OCI-LY3 (cell line): Measurements from ENCODE around the gene L3MBTL4.

Experiments
- H2AFZ ChIP-seq: fragments of 200-600, 300-600 bp; shearing (Covaris generic); 2 replicates; pipeline ENCODE4 v1.6.0; 2014; ENCODE audit warnings: antibody characterized with exemption, low read depth, low read length
- H3K27ac ChIP-seq: fragments of 200-600, 300-600 bp; sonication (generic); 2 replicates; pipeline ENCODE4 v1.5.1; 2014; ENCODE audit warnings: mild to moderate bottlenecking, low read length, moderate library complexity, mixed read lengths
- H3K27me3 ChIP-seq: fragments of 200-600, 300-600 bp; sonication (generic); 2 replicates; pipeline ENCODE4 v1.6.1; 2014; ENCODE audit warnings: low read depth, low read length, mixed read lengths
- H3K36me3 ChIP-seq: fragments of 200-600, 300-600 bp; sonication (generic); replicated peaks from 2 replicates; pipeline ENCODE3; 2014; ENCODE audit warnings: low read depth, low read length, mixed read lengths
- H3K4me1 ChIP-seq: fragments of 300-600, 200-600 bp; sonication (generic); 2 replicates; pipeline ENCODE4 v1.6.1; 2014; ENCODE audit warnings: low read length, mixed read lengths
- H3K4me2 ChIP-seq: fragments of 200-600, 300-600 bp; sonication (generic); 2 replicates; pipeline ENCODE4 v1.6.1; 2014; ENCODE audit warnings: low read length, mixed read lengths
- H3K4me3 ChIP-seq: fragments of 300-600, 200-600 bp; sonication (generic); 2 replicates; pipeline ENCODE4 v1.5.1; 2014; ENCODE audit warnings: antibody characterized with exemption, mild to moderate bottlenecking, low read length, moderate library complexity
- H3K79me2 ChIP-seq: fragments of 300-600, 200-600 bp; shearing (Covaris generic); 2 replicates; pipeline ENCODE4 v1.6.1; 2014; ENCODE audit warnings: mild to moderate bottlenecking, low read length, mixed read lengths
- H3K9ac ChIP-seq: fragments of 300-600, 200-600 bp; shearing (Covaris generic); 2 replicates; pipeline ENCODE4 v1.6.0; 2014; ENCODE audit warnings: mild to moderate bottlenecking, low read length, moderate library complexity
- H3K9me3 ChIP-seq: fragments of 200-600, 300-600 bp; shearing (Covaris generic); 2 replicates; pipeline ENCODE4 v1.6.1; 2014; ENCODE audit warnings: low read length, mixed read lengths; ENCODE audit not compliant: insufficient read depth
- H4K20me1 ChIP-seq: fragments of 200-600, 300-600 bp; sonication (generic); 2 replicates; pipeline ENCODE4 v1.6.1; 2016; ENCODE audit warnings: low read length, mixed read lengths; ENCODE audit not compliant: insufficient read depth
- EZH2phosphoT487 ChIP-seq: fragments of 200-600 bp; shearing (Covaris generic); IDR thresholded peaks from 2 replicates; pipeline ENCODE4 v1.6.1; 2018; ENCODE audit warnings: antibody characterized with exemption, mixed run types, low read depth
- TF ChIP-seq, protein P1 (sequence below): fragments of 200-600, 300-600 bp; sonication (generic); IDR thresholded peaks from 2 replicates; pipeline ENCODE4 v1.5.1; 2014; ENCODE audit warnings: antibody characterized with exemption, low read length, low read depth

Gene L3MBTL4

DNA sequence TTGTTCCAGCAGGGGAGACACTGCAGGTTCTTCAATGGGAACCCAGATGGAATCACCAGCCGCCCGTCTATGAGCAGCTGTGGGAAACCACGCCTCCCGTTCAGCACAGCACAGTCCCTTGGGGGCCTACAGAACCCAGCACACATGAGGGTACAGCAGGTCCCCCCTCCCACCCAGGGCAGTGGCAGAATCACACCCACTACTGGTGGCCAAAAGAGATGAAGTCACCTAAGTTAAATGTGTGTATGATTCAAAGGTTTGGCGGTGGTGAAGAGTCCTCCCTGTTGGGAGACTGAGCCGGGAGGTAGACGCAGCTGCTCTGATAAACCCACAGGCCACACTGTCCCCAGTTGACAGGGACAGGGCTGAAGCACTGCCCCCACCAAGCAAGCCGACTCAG is 44.3 kb downstream of the L3MBTL4 start:
- no peak overlapping the region for H3K4me3 ChIP-seq
- no peaks in the 10 kb centered on the region for H3K9me3 ChIP-seq
- no peaks in the 10 kb centered on the region for H3K4me1 ChIP-seq
- H3K27me3 ChIP-seq, result no peaks in the 10 kb centered on the region
- no peak overlapping the region for H2AFZ ChIP-seq
- H3K9ac ChIP-seq, result no peak overlapping the region
- H3K27ac ChIP-seq, result no peak overlapping the region
- H3K4me2 ChIP-seq, result no peak overlapping the region
- no peaks in the 10 kb centered on the region for H4K20me1 ChIP-seq
- H3K36me3 ChIP-seq, result no peaks in the 10 kb centered on the region
- TF ChIP-seq, protein P1, sequence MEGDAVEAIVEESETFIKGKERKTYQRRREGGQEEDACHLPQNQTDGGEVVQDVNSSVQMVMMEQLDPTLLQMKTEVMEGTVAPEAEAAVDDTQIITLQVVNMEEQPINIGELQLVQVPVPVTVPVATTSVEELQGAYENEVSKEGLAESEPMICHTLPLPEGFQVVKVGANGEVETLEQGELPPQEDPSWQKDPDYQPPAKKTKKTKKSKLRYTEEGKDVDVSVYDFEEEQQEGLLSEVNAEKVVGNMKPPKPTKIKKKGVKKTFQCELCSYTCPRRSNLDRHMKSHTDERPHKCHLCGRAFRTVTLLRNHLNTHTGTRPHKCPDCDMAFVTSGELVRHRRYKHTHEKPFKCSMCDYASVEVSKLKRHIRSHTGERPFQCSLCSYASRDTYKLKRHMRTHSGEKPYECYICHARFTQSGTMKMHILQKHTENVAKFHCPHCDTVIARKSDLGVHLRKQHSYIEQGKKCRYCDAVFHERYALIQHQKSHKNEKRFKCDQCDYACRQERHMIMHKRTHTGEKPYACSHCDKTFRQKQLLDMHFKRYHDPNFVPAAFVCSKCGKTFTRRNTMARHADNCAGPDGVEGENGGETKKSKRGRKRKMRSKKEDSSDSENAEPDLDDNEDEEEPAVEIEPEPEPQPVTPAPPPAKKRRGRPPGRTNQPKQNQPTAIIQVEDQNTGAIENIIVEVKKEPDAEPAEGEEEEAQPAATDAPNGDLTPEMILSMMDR, result no peak
- no peak for TF ChIP-seq EZH2phosphoT487
- H3K79me2 ChIP-seq, result no peaks in the 10 kb centered on the region

DNA sequence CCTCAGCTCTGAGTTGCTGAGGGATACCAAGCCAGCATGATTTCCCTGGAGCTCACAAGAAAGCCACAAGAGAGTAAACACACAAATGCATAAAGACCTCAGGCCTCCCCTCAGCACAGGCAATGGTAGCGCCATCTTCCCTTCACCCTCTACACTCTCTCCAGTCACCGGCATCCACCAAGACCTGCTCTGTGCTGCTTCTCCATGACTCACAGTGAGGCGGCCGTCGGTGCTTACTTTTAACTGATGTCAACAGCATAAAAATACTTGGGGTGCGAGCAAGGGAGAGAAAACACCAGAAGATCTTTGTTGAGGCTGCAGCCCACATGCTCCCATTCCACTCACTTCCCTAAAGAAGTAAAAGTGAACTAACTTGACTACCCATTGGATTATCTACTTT is 46.7 kb downstream of the L3MBTL4 start:
- Histone ChIP-seq H3K4me1 (no peaks in the 10 kb centered on the region), H3K4me3 (no peak overlapping the region), H3K9me3 (no peaks in the 10 kb centered on the region), H3K4me2 (no peak overlapping the region), H3K79me2 (no peaks in the 10 kb centered on the region), H3K9ac (no peak overlapping the region), H4K20me1 (no peaks in the 10 kb centered on the region), H3K27ac (no peak overlapping the region), H3K36me3 (no peaks in the 10 kb centered on the region), H3K27me3 (no peaks in the 10 kb centered on the region), H2AFZ (no peak overlapping the region)
- TF ChIP-seq, protein P1, result no peak
- TF ChIP-seq EZH2phosphoT487, result no peak

DNA sequence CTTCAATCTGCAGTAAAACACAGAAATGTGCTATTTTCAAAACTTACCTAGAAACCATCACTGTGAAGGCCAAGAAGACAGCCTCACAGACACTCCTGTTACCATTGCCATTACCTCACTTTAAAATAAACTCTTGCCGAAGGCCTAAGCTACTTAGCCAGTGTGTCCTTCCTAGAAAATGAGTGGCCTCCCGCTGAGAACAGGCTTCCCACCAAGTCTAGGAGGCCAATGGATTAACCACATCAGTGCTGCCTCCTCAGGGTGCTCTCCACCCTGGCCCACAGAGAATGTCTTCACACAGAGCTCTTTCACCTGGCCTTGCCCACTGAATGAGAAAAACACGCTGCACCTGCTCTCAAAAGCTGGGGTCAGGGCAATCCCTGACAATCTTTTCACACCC is 47.5 kb downstream of the L3MBTL4 start:
- Histone ChIP-seq H3K79me2 (no peaks in the 10 kb centered on the region), H3K4me3 (no peak overlapping the region), H3K4me1 (no peaks in the 10 kb centered on the region), H3K9me3 (no peaks in the 10 kb centered on the region), H3K4me2 (no peak overlapping the region), H3K27ac (no peak overlapping the region), H4K20me1 (no peaks in the 10 kb centered on the region), H3K9ac (no peak overlapping the region), H2AFZ (no peak overlapping the region), H3K27me3 (no peaks in the 10 kb centered on the region), H3K36me3 (no peaks in the 10 kb centered on the region)
- TF ChIP-seq EZH2phosphoT487, result no peak
- TF ChIP-seq, protein P1, result no peak

DNA sequence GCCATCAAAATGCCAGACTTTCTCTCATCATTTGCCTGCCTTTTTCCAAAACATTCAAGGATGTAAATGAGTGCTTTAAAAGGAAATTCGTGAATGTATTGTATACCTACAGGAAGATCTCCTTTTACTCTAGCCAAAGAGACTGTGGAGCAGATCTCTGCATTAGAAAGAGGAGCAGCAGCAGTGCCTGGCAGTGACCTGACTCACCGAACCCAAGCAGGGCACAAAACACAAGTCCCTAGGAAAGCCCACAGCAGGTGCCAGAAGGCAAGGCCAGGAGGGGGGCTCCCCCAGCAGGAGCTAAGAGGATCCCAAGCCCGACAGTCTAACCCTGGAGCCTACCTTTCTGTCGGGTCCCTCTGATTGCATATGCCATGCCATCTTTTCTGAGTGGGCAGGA is 47.9 kb downstream of the L3MBTL4 start:
- Histone ChIP-seq H4K20me1 (no peaks in the 10 kb centered on the region), H2AFZ (no peak overlapping the region), H3K9ac (no peak overlapping the region), H3K4me1 (no peaks in the 10 kb centered on the region), H3K79me2 (no peaks in the 10 kb centered on the region), H3K4me3 (no peak overlapping the region), H3K36me3 (no peaks in the 10 kb centered on the region), H3K27ac (no peak overlapping the region), H3K9me3 (no peaks in the 10 kb centered on the region), H3K27me3 (no peaks in the 10 kb centered on the region), H3K4me2 (no peak overlapping the region)
- no peak for TF ChIP-seq EZH2phosphoT487
- TF ChIP-seq, protein P1, result no peak
